Ammon's horn (tissue), 1 donor: ENCODE results near the gene COL28A1.
"Not testable (repeated sequence)": the region's sequence is repeated elsewhere in the genome, so short reads cannot be mapped to it uniquely, and the experiment has no call there.

Experiments used
- DNase-seq: peaks from one replicate; pipeline ENCODE4 v3.0.0-alpha.2; 2016; ENCODE audit warnings: low spot score

The COL28A1 gene

DNA sequence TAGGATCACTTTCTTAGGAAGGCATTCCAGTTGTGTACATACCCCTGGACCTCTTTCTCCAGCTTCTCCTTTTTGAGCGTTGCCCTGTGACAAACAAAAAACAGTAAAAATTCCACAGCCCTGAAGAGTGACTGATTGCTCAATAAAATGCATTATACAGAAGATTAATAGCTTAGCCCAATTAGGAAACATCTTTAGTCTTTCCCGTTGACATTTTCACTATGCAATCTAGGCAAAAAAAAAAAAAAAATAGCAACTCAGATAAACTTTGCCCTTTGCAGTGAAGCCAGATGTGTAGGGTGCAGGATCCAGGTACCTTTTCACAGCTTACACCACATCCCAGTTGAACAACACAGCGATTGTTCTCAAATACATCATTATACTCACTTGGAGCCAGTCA lies 17.9 kb downstream of the COL28A1 start:
- DNase-seq, result no peak

- DNase-seq, result no peak
These were observed 19.0 kb downstream of the COL28A1 start for GRCh38 chr7:7516662-7517061.

- no peak for DNase-seq
These were observed 19.5 kb downstream of the COL28A1 start for GRCh38 chr7:7516156-7516555.

DNA sequence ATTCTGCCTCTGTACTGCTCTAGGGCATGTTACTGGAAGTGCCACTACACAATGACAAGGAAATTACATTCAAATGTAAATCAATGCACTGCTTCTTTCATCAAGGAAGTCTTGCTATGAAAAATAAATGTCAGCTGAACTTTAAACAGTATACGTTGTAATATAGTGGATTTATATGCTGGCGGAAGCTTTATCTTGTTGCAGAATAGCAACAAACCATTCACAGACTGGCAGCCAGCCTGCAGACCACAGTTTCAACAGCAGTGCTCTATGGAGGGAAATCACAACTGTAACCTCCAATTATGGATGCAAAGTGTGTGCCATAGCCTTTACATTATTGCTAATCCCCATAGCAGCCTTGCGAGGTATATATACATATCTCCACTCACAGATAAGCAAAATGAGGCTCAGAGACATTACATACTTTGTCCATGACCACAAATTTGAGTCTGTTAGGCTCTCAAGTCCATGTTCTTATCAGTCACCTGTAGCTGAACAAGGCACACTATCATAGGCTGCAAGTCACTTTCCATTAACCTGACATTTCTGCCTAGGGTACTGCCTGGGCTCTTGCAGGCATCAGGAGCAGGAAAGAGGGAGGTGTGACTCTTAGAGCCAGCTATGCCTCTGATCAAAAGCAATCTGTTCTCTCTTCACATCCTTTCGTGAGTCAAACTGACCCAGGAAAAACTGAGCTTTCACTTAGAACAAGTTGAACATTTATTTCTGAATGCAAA lies 22.6 kb downstream of the COL28A1 start:
- DNase-seq, result no peak

- DNase-seq, result no peak
These were observed 24.9 kb downstream of the COL28A1 start for GRCh38 chr7:7510794-7511193.

DNA sequence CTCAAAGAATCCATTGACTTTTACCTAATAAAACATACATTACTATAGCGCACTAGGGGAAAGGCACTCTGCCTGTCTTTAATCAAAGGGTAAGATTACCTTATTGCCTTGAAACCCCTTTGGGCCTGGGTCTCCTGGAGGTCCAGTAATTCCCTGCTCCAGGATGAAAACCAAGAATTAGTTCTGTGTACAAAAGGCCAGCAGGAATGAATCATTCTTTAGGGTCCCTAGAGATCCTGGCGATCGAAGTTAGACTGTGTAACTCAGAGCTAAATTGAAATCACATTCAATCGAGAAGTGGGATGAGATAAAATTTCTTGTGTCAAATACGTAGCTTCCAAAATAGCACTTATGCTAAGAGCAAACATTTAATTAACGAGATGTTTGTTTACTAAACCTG lies 29.8 kb downstream of the COL28A1 start:
- no peak for DNase-seq

GRCh38 chr7:7504910-7505704 lies 30.6 kb downstream of the COL28A1 start:
- no peak for DNase-seq

- DNase-seq, result no peak
These were observed 35.8 kb downstream of the COL28A1 start for GRCh38 chr7:7499892-7500291.

- no peak for DNase-seq
These were observed 36.8 kb downstream of the COL28A1 start for GRCh38 chr7:7498856-7499255.

- no peak for DNase-seq
These were observed 39.4 kb downstream of the COL28A1 start for GRCh38 chr7:7496311-7496710.

- no peak for DNase-seq
These were observed 40.5 kb downstream of the COL28A1 start for GRCh38 chr7:7495171-7495570.

DNA sequence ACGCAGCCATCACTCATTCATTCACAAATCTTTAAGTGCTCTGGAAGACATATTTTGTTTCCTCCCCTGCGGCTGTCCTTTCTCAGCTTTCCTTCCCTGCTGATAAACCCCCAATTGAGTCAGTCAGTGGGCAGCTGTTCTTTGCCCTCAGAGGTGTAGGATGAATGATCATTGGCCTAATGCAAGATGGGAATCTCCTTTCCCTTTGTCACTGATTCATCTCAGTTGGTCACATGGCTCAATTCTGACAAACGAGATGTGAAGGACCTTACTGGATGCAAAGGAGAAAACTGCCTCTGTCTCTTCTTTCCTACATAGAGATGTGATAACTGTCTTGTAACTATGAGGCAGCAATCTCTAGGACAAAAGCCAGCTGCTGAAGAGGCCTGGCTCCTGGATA lies 44.6 kb downstream of the COL28A1 start:
- no peak for DNase-seq

DNA sequence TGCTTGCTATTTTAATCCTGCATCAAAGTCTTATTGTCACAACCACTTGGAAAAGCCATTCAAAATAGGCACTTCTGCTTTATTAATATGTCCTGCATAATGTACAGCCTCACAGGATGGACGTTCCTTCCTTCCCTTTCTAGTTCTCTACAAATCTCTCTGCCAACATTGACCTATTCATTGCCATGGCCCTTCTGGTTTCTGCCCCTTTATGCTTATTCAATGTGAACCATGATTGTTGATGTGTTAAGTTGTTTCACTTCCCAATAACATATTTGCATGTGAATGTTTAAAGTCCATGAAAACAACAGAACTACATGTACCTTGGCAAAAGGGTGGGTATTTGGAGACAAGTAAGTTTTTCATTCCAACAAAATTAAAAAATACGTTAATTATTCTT lies 45.7 kb downstream of the COL28A1 start:
- no peak for DNase-seq

DNA sequence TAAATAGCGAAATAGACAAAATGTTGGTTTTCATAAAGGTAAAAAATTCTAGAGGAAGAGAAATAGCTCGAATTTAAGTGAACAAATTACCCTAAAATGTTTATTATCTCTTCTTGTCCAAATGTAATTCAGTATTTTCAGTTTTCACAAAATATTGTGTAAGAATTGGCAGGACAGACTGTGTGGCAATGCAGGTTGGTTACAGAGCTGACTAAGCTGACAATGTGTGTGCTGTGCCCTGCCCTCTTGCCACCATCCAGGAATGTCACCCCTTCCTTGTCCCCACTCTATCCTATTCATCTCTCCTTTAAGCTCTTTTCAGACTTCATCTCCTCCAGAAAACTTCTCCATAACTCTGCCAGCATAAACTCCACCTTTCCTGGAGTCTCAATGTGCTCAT lies 46.1 kb downstream of the COL28A1 start:
- DNase-seq, result no peak

DNA sequence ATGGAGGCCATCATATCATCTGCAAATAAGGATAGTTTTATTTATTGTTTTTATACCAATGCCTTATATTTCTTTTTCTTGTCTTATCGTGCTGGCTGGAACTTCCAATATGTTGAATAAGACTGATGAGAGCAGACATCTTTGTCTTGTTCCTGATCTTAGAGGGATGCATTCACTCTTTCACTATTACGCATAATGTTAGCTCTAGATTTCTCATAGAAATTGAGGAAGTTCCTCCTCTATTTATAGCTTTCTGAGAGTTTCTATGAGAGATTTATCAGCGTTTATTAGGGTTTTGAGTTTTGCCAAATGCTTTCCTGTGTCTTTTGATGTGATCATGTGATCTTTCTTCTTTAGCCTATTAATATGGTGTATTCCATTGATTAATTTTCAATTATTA lies 49.3 kb downstream of the COL28A1 start:
- no peak for DNase-seq

DNA sequence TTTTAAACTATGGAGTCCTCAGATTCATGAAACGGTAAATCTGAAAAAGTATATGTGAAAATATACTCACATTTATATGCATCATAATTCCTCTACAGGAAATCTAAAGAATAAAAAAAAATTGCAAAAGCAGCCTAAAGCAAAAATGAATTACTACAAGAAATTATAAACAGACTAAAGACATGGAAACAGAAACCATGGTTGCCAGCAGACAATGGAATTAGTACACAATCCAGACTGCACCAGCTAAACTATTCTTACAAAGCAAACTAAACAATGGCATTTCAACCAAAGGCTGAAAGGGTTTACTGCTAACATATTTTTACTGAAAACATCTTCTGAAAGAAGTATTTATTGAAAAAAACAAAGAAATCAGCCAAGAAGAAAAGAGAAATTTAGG lies 51.6 kb downstream of the COL28A1 start:
- DNase-seq, result no peak

DNA sequence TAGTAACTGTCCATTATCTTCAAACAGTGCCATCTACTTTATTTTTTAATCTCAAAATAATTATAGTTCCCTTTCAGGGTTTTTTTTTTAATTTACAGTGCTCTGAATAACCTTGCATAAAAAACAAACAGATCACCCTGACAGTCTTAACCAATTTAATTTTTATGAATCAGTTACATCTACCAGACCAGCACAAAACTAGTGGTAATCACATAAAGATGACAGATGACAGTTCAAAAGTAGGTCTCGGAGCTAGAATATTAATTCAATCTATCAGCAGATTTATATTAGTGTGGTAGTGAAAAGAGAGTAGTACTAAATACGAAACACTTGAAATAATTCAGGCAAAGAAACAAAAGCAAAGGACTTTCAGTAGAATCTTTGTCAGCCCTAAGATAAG lies 53.9 kb downstream of the COL28A1 start:
- DNase-seq, result no peak

GRCh38 chr7:7479275-7479805 lies 56.3 kb downstream of the COL28A1 start:
- DNase-seq, result no peak

- no peak for DNase-seq
These were observed 57.1 kb downstream of the COL28A1 start for GRCh38 chr7:7478569-7478968.

- not testable (repeated sequence) for DNase-seq
These were observed 58.0 kb downstream of the COL28A1 start for GRCh38 chr7:7477641-7478040.

GRCh38 chr7:7476381-7476780 lies 59.3 kb downstream of the COL28A1 start:
- DNase-seq, result no peak

DNA sequence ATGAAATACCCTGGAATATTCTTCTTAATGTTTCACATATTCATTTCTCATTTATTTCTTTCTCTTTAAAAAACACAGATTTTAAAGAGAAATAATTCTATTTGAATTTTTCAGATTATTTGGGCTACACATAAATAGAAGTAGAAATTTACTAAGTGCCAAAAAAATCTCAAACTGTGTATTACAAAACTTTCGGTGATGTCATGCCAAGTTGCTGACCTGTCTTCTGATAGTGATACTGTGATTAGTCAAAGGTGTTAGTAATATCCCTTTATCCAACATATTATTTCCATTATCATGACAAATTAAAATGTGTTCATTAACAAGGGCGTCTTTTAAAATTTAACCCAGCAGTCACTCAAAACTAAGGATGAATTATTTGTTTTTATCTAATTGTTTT lies 60.1 kb downstream of the COL28A1 start:
- DNase-seq, result no peak

DNA sequence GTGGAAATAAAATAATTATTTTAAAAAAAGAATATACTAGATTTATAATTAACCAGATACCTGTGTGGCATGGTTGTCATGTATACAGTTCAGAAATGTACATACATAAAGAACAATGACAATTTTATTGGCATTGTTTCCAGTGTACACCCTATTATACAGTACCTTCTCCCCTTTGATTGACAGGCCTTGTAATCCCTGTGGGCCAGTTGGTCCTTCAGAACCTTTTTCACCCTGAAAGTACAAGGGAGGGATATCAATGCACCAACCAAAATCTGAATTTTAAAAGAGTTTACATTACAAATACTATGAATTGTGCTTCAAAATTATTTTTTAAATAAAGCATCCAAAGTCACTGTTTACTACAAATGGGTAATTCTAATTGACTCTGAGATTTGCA lies 61.2 kb downstream of the COL28A1 start:
- no peak for DNase-seq
